ENCODE data around the gene EPHA8. TPM values are rescaled to one million over a fixed set of nuclear protein-coding genes. Genes with fewer than 3 reads are reported as not detected.

Gene EPHA8
- total RNA-seq, result not detected in 2 replicates

DNA sequence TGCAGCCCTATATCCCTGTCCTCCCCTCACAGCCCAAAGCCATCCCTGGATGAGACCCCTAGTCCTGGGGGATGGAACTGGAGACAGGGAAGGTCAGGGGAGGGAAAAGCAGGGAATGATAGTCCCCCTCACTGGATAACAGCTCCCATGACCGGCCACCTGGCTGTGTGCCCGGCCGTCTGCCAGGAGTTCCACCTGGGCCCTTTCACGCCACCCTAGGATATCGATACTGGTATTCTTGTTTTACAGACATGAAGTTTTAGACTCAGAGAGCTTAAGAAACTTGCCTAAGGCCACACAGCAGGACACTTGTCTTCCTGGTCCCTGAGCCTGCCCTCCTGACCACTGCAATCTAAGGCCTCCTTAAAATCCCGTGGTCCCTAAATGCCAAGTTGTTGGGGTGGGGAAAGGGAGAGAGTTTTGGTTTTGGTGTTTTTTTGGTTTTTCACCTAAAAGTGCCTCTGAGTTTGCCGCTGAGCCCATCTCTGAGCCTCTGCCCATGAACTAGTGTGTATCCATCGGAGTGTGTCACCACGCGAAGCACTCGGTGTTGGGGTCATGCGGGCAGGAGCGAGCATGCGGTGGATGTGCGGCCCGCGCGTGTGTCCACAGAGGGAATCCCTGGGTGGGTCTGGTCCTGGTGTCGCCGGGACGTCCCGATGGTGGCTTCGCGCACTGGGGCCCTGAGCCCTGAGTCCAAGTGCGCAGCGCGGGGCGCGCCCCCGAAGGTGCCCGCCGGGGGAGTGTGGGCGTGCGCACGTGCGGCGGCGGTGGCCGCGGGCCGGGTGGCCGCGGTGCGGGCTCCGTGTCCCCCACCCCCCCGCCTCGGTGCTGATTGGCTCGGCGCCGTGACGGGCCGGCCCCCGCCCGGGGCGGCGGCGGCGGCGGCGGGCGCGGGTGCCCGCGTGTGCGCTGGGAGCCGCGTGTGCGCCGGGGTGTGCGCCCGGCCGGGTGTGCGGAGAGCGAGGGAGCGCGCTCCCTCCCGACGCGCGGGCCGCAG lies at the start of gene EPHA8:
EPHA8 (plus strand) TSS at position 906 of the 1,000 bp plus-strand sequence. CDS start 147 bp downstream, outside the sequence.

DNA sequence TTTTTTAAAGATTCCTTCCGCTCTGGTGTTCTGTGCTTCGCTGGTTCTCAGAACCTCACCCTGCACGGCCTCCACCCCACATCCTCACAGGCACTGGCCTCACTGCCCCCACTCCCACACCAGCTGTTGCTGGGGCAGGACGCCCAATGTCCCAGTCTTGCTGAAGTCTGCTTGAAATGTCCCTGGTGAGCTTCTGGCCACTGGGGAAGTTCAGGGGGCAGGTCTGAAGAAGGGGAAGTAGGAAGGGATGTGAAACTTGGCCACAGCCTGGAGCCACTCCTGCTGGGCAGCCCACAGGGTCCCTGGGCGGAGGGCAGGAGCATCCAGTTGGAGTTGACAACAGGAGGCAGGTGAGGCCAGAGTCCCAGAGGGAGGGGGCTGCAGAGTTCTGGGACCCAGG lies 73.1 kb downstream of the EPHA8 start, which contains the start of gene C1QA:
C1QA (plus strand) TSS at position 276 of the 400 bp plus-strand sequence. CDS start 989 bp downstream, outside the sequence.

DNA sequence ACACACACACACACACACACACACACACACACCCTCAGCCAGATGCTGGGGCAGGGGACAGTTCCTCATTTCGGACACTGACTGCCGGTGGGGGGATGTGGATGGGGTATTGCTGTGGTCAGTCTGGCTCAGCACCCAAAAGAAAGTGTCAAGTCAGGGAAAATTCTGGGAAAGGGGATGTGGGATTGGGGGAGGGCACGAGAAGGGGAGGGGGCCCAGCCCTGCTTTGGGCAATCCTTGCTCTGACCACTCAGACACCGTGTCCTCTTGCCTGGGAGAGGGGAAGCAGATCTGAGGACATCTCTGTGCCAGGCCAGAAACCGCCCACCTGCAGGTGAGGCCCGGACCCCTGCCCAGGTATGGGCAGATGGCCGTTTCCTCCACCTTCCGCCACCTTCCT lies 80.1 kb downstream of the EPHA8 start, which contains the start of gene C1QC:
C1QC (plus strand) TSS at position 253 of the 400 bp plus-strand sequence. CDS start 391 bp downstream, outside the sequence.

DNA sequence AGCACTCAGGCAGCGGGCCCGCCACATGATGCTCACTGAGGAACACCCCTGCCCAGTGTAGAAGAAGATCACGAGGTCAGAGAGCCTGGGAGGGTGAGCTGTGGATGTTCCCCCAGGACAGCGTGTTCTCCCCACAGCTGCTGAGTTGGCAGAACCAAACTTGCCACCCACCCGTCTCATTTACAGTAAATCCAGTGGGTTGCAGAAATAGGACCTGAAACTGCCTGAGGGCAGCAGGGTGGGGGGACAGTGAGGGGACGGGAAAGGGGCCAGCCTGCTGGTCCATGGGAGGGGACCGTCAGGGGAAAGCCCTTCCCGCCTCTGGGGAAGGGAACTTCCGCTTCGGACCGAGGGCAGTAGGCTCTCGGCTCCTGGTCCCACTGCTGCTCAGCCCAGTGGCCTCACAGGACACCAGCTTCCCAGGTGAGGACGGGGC lies 89.6 kb downstream of the EPHA8 start, which contains the start of gene C1QB:
C1QB (plus strand) TSS at position 356 of the 436 bp plus-strand sequence. CDS start 6,227 bp downstream, outside the sequence.

Other genes with a start within 250 kb of the EPHA8 start
- 5.8 and 12.3 TPM in 2 replicates for gene ZBTB40, start 111.6 kb upstream of the EPHA8 start, total RNA-seq
- not detected in 2 replicates for gene C1QA, start 73.1 kb downstream of the EPHA8 start, total RNA-seq
- not detected in 2 replicates for gene C1QC, start 80.1 kb downstream of the EPHA8 start, total RNA-seq
- gene C1QB, start 89.7 kb downstream of the EPHA8 start, total RNA-seq, result not detected in 2 replicates
- gene EPHB2, start 147.3 kb downstream of the EPHA8 start, total RNA-seq, result 50.0 and 58.8 TPM in 2 replicates

Measured in epithelial cell of umbilical artery (primary cell).